Measurements from ENCODE around the gene EFNA2.

Gene EFNA2

DNA sequence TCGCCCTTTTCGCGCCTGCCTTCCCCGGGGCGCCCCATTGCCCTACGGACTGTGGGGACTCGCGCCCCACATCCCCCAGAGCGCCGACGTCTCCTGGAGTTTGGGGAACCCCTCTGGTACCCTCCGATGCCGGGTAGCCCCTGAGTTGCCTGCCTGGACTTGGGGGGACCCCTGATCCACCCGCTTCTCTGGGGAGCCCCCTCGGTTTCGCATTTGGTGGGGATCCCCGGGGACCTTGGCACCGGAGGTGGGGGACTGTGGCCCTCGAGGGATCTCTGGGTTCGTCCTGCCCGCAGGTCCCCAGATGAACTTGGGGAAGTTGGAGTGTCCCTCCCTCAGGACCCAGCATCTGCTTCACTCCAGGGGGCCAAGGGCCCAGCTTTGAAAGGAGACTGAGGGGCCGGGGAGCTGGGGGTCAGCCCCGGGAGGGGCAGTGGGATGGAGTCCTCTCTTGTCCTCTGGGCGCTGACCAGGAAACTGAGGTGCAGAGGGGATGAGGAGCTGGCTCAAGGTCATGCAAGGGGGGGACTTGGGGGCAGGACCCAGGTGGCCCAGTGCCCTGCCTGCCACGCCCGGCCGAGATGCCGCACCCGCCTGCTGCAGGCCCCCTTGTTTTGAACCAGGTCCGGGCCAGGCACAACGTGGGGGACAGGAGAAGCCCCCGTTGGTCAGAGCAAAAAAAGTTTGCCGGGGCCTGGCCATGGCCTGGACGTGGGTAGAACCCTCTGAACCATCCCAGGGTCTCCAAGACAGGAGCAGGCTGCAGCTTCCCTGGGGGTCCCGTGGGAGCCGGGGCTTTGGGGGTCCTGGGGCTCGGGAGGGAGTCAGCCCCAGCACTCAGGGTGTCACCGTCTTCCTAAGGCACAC, 1.0 kb downstream of the EFNA2 start:
- TF ChIP-seq, protein P1, sequence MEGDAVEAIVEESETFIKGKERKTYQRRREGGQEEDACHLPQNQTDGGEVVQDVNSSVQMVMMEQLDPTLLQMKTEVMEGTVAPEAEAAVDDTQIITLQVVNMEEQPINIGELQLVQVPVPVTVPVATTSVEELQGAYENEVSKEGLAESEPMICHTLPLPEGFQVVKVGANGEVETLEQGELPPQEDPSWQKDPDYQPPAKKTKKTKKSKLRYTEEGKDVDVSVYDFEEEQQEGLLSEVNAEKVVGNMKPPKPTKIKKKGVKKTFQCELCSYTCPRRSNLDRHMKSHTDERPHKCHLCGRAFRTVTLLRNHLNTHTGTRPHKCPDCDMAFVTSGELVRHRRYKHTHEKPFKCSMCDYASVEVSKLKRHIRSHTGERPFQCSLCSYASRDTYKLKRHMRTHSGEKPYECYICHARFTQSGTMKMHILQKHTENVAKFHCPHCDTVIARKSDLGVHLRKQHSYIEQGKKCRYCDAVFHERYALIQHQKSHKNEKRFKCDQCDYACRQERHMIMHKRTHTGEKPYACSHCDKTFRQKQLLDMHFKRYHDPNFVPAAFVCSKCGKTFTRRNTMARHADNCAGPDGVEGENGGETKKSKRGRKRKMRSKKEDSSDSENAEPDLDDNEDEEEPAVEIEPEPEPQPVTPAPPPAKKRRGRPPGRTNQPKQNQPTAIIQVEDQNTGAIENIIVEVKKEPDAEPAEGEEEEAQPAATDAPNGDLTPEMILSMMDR (IDR thresholded peaks at IDR 0.05), result no peak
- H3K4me3 ChIP-seq, result peak overlapping the region in 1 of 2 donors; percentile 20
- DNase-seq, result no peak
- H3K4me1 ChIP-seq, result peaks cover 0 to 29% (median 18%) of the 10 kb centered on the region in 4 donors
- intact Hi-C loops (cut with DNase I; ENCODE audit: low total_unique reads), result no loop called here
- peaks cover 3 to 87% of the 10 kb centered on the region in 2 donors for H3K27me3 ChIP-seq
- H3K9me3 ChIP-seq, result no peaks in the 10 kb centered on the region
- H3K36me3 ChIP-seq, result no peaks in the 10 kb centered on the region
- no peak overlapping the region for H3K27ac ChIP-seq

DNA sequence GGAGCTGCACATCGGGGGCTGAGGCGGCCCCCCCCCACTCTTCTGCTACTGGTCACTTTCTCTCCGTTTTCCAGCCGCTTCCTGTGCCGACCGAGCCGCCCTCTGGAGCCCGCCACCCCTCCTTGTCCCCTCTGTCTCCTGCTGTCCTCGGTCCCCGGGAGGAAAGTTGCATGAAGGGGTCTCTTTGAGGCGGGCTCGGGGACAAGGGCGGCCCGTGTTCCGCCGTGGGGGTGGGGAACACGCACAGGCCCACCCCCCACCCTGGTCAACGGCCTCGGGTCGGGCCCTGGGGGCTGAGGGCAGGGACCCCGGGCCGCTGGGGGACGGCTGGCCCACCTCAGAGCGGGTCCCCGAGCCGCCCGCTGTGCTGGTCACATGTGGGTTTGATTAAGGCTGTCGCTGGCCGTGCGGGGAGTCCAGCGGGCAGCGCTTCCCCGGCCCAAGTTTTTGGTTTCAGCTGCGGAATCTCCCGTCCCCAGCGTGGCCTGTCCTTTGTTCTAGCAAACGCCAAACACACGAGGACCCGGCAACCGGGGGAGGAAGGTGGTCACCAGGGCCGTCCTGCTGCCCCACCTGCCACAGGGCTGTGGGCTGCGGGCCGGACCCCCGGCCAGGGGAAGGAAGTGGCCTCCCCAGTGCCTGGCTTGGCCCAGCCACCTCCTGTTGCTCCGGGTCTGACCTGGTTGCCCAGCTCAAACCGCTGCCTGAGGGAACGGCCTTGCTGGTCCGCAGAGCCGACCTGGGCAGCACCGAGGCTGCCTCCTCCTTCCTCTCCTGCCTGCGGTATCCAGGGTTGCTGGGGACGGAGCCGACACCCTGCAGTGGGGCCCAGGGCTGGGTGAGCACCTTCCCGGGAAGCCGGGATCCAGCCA, 1.9 kb downstream of the EFNA2 start:
- no peak overlapping the region for H3K4me3 ChIP-seq
- no peak for DNase-seq
- peaks cover 0 to 32% (median 18%) of the 10 kb centered on the region in 4 donors for H3K4me1 ChIP-seq
- TF ChIP-seq, protein P1 (IDR thresholded peaks at IDR 0.05), result no peak
- peaks cover 3 to 95% of the 10 kb centered on the region in 2 donors for H3K27me3 ChIP-seq
- H3K27ac ChIP-seq, result no peak overlapping the region
- no peaks in the 10 kb centered on the region for H3K9me3 ChIP-seq
- H3K36me3 ChIP-seq, result no peaks in the 10 kb centered on the region
- intact Hi-C loops (cut with DNase I; ENCODE audit: low total_unique reads), result no loop called here

DNA sequence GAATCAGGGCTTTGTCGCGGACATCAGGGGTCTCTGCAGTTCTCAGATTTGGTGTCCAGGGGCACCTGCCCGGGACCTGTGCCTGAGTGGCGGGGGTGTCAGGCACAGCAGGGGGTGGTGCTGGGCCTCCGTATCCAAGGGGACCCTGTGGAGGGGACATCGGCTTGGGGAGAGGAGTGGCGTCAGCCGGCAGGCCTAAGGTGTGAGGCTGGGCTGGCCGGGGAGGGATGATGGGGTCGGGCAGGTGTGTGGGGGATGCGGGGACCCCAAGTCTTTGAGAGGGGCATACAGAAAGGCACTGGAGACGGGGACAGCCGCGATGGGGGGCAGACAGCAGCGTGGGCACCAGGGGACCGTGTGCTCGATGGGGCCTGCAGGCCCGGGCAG, 2.5 kb downstream of the EFNA2 start:
- Histone ChIP-seq H3K4me1 (peaks cover 0 to 32% (median 18%) of the 10 kb centered on the region in 4 donors), H3K9me3 (no peaks in the 10 kb centered on the region)
- intact Hi-C loops (cut with DNase I; ENCODE audit: low total_unique reads), result no loop called here

DNA sequence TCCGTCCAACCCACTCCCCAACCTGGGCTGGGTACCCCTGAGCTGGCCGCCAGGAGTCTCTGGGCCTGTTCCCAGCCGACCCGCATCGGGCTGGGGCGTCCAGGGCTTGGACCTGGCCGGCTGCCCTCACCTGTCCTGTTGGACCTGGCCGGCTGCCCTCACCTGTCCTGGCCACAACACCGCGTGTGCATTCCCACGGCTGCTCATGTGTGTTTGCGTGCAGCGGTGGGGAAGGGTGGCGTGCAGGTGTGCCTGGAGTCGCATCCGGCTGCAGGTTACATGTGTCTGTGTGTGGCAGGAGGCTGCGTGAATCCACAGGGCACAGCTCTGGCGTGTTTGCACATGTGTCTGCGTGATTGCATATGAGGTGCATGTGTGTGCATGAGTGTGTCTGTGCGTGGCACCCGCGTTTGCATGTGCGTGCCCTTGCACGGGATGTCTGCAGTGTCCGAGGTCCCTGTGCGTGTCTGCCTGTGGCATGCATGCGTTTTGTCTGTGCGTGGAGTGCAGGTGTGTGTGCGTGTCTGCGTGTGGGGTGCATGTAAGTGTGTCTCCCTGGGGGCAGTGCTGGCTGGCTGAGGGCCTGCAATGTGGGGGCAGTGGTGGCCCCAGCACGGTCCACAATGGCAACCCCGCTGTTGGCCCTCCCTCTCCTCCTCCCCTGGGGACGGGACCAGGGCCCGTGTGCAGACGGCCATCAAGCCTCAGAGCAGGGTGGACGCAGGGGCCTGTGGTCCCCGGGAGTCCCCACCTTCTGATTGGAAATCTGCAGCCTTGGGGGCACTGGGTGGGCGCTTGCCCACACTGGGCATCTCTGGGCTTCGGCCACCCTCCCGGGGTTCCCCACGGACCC, 3.4 kb downstream of the EFNA2 start:
- intact Hi-C loops (cut with DNase I; ENCODE audit: low total_unique reads), result no loop called here
- H3K4me1 ChIP-seq, result peaks cover 0 to 32% (median 18%) of the 10 kb centered on the region in 4 donors
- TF ChIP-seq, protein P1 (IDR thresholded peaks at IDR 0.05), result no peak

More for the DNA sequence above, 2.5 kb downstream of the EFNA2 start:
- TF ChIP-seq, protein P1 (IDR thresholded peaks at IDR 0.05), result no peak
- no peak overlapping the region for H3K4me3 ChIP-seq
- no peaks in the 10 kb centered on the region for H3K36me3 ChIP-seq
- H3K27me3 ChIP-seq, result peaks cover 3 to 95% of the 10 kb centered on the region in 2 donors
- no peak overlapping the region for H3K27ac ChIP-seq
- no peak for DNase-seq

DNA sequence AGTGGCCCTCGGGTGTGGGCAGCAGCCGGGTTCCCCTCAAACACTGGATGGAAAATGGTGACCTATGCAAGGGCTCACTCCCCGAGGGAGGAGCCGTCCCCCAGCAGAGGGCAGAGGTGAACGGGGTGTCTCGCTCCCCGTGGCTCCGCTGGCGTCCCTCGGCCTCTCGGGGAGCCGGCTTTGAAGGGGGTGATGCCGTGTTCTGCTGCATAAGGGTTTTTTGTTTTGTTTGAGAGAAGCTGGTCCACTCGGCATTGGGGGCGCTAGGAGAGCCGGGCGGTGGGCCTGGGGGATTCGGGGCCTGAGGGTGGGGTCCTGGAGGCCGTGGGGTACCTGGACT, 4.0 kb downstream of the EFNA2 start:
- Histone ChIP-seq H3K27me3 (peaks cover 3 to 95% of the 10 kb centered on the region in 2 donors), H3K9me3 (no peaks in the 10 kb centered on the region), H3K27ac (no peak overlapping the region), H3K36me3 (no peaks in the 10 kb centered on the region), H3K4me3 (no peak overlapping the region), H3K4me1 (peaks cover 0 to 32% (median 18%) of the 10 kb centered on the region in 4 donors)
- intact Hi-C loops (cut with DNase I; ENCODE audit: low total_unique reads), result no loop called here
- TF ChIP-seq, protein P1 (IDR thresholded peaks at IDR 0.05), result no peak
- no peak for DNase-seq

More for the DNA sequence above, 3.4 kb downstream of the EFNA2 start:
- Histone ChIP-seq H3K27me3 (peaks cover 3 to 95% of the 10 kb centered on the region in 2 donors), H3K36me3 (no peaks in the 10 kb centered on the region), H3K27ac (no peak overlapping the region), H3K4me3 (no peak overlapping the region), H3K9me3 (no peaks in the 10 kb centered on the region)
- DNase-seq, result no peak
